K562 (cell line): ENCODE results near the gene CHD5. TPM values are rescaled to one million over a fixed set of nuclear protein-coding genes. Genes with fewer than 3 reads are reported as not detected.
A peak's percentile ranks its signal among the peaks of the same experiment; 100 is the strongest.

Experiments used
- ATAC-seq: fragments of 200-7000 bp; cut with Tn5 transposase; 3 replicates; pipeline ENCODE4 v1.9.1; 2020; ENCODE audit warnings: moderate library complexity
- BruUV-seq: library from RNA; stranded (reverse); fragments of 400-500 nt; replicated peaks from 2 replicates; lab custom pipeline; 2021; lab: Mats Ljungman, UMichigan
- CTCF ChIA-PET: fragments of 300-600 bp; formaldehyde crosslinking; extraction: SDS; loops from one replicate; lab custom pipeline; 2021; ENCODE audit warnings: low intra/inter-chr PET ratio; lab: Yijun Ruan, JAX
- POLR2A ChIA-PET: fragments of 300-600, 350-650 bp; sonication (Branson Sonifier 250); formaldehyde crosslinking; extraction: SDS; loops from one replicate; lab custom pipeline; 2021; ENCODE audit warnings: antibody characterized with exemption, inconsistent platforms; lab: Yijun Ruan, JAX
- DNase-seq, 4 experiments: peaks; one replicate each; pipeline versions ENCODE4 v3.0.0 to v3.0.0-alpha.2; 2011 to 2018; ENCODE audit warnings: low spot score in 3 of 4, mixed read lengths in 3 of 4; ENCODE audit errors: extremely low read depth in 1 of 4
- FAIRE-seq: peaks from 2 replicates; lab custom pipeline; 2011; peaks lifted over from hg19 to GRCh38; lab: Jason Lieb, UNC
- H2AFZ ChIP-seq: 2 replicates; pipeline ENCODE4 v1.6.0; 2011; ENCODE audit warnings: low read depth, low read length, control low read depth, inconsistent platforms
- H3K27ac ChIP-seq: fragments of 200-600 bp; 3 replicates; pipeline ENCODE4 v1.8.0; 2011; ENCODE audit warnings: low read depth, mild to moderate bottlenecking, control low read depth, inconsistent platforms, low read length, moderate library complexity, mixed read lengths; ENCODE audit errors: extremely low read depth
- H3K27me3 ChIP-seq, 2 experiments: fragments of 300-600 bp in 1 of 2; 2 replicates in 1 of 2; 3 replicates in 1 of 2; pipeline versions ENCODE4 v1.6.0 to v1.8.0; 2011; ENCODE audit warnings: inconsistent platforms in 2 of 2, low read length in 2 of 2, mild to moderate bottlenecking in 1 of 2, mixed read lengths in 1 of 2, moderate library complexity in 1 of 2; ENCODE audit not compliant: control insufficient read depth in 2 of 2, insufficient read depth in 2 of 2
- H3K36me3 ChIP-seq: fragments of 300-600 bp; 3 replicates; pipeline ENCODE4 v1.8.0; 2011; ENCODE audit warnings: mild to moderate bottlenecking, low read length, inconsistent platforms; ENCODE audit not compliant: control insufficient read depth, insufficient read depth
- H3K4me1 ChIP-seq, 2 experiments: fragments of 200-600 bp in 1 of 2; replicated peaks in 1 of 2; 2 replicates in 1 of 2; 3 replicates in 1 of 2; pipeline versions ENCODE4 v1.5.1 to v1.8.0; 2011; ENCODE audit warnings: inconsistent platforms in 2 of 2, low read length in 2 of 2, mild to moderate bottlenecking in 1 of 2, mixed read lengths in 1 of 2, moderate library complexity in 1 of 2; ENCODE audit not compliant: control insufficient read depth in 2 of 2, insufficient read depth in 2 of 2
- H3K4me2 ChIP-seq: 2 replicates; pipeline ENCODE4 v1.6.1; 2011; ENCODE audit warnings: low read length, control low read depth, inconsistent platforms, mixed read lengths; ENCODE audit not compliant: insufficient read depth
- H3K4me3 ChIP-seq: fragments of 200-600 bp; sonication (generic), shearing (Covaris generic); 2 replicates; pipeline ENCODE4 v1.5.1; 2016; ENCODE audit warnings: control low read depth, inconsistent platforms
- H3K79me2 ChIP-seq: fragments of 200-600 bp; 3 replicates; pipeline ENCODE4 v1.8.0; 2011; ENCODE audit warnings: low read length, inconsistent platforms; ENCODE audit not compliant: control insufficient read depth, insufficient read depth
- H3K9ac ChIP-seq, 2 experiments: 2 replicates each; pipeline versions ENCODE4 v1.6.0 to v1.6.1; 2011; ENCODE audit warnings: low read depth in 2 of 2, low read length in 2 of 2, control low read depth in 1 of 2, inconsistent platforms in 1 of 2, mild to moderate bottlenecking in 1 of 2, mixed read lengths in 1 of 2; ENCODE audit not compliant: insufficient read depth in 1 of 2
- H3K9me1 ChIP-seq: one replicate; pipeline ENCODE4 v1.6.0; 2011; ENCODE audit warnings: inconsistent platforms, mild to moderate bottlenecking, low read length, moderate library complexity; ENCODE audit not compliant: control insufficient read depth, insufficient read depth
- H3K9me3 ChIP-seq: replicated peaks from 2 replicates; pipeline ENCODE4 v1.5.1; 2011; ENCODE audit warnings: low read depth, low read length, inconsistent platforms; ENCODE audit not compliant: control insufficient read depth, insufficient read depth
- H4K20me1 ChIP-seq: replicated peaks from 2 replicates; pipeline ENCODE4 v1.6.1; 2011; ENCODE audit warnings: low read length, inconsistent platforms, mixed read lengths; ENCODE audit not compliant: control insufficient read depth, insufficient read depth
- CTCF ChIP-seq, 3 experiments: IDR thresholded peaks in 2 of 3; conservative IDR thresholded peaks in 1 of 3; 2 replicates each; pipeline ENCODE4 v1.5.1; 2011 to 2012; ENCODE audit warnings: low read length in 3 of 3, mild to moderate bottlenecking in 3 of 3, control low read depth in 2 of 3, improper control_type of control experiment in 1 of 3, inconsistent platforms in 1 of 3, low read depth in 1 of 3, mixed read lengths in 1 of 3, moderate library complexity in 1 of 3; ENCODE audit not compliant: insufficient read depth in 2 of 3
- ZNF589 ChIP-seq: fragments of 200-800 bp; sonication (Bioruptor generic); IDR thresholded peaks from 2 replicates; pipeline ENCODE4 v1.6.1; 2016; ENCODE audit warnings: low read depth, missing genetic modification characterization, missing compliant biosample characterization
- WGBS: fragments of 100-300 bp; shearing (Covaris generic); methylation state at CpG from one replicate; pipeline ENCODE4 v1.1.6; 2016; ENCODE audit warnings: low coverage, mixed read lengths; ENCODE audit not compliant: insufficient coverage; ENCODE audit errors: missing lambda C conversion rate; 5-methylcytosine and 5-hydroxymethylcytosine counted together
- in situ Hi-C: fragments of 300-500 bp; cut with MboI; formaldehyde crosslinking; loops from 4 replicates; pipeline ENCODE4 v1.15.0; 2018; ENCODE audit warnings: inconsistent platforms, mixed read lengths
- intact Hi-C: fragments of 100-400 bp; cut with micrococcal nuclease; formaldehyde crosslinking; loops from 2 replicates; pipeline ENCODE4 v1.14.2; 2022
- polyA plus RNA-seq, 8 experiments: library from polyadenylated mRNA; depleted of rRNA in 4 of 8; stranded (reverse) in 5 of 8; unstranded in 3 of 8; fragments of >200 nt; fragmentation: Nextera tagmentation in 2 of 8; fragmentation: Illumina TruSeq in 1 of 8; extraction: Ambion mirVana in 2 of 8; extraction: Trizol in 1 of 8; gene quantifications; 2 replicates each; pipeline versions ENCODE4 v1.2.1 to v1.2.3, GENCODE V29; 2011 to 2014; ENCODE audit warnings: inconsistent platforms in 1 of 8, missing spikeins in 1 of 8
- total RNA-seq, 7 experiments: library from RNA; depleted of rRNA in 6 of 7; stranded (reverse); fragments of >200 nt in 6 of 7; fragmentation: Illumina TruSeq in 2 of 7; extraction: Trizol in 2 of 7; gene quantifications; 2 replicates each; pipeline versions ENCODE4 v1.2.1 to v1.2.3, GENCODE V29; 2011 to 2021; ENCODE audit warnings: low replicate concordance in 1 of 7

CHD5 gene
- total and polyA plus RNA-seq, 9 of the 15 experiments (the other 6 are each of a cell fraction or from before 2014, with no cell fraction given), result 0.03 to 0.52 (median 0.11) TPM; not detected in 2

- Histone ChIP-seq H3K9ac (no peak overlapping the region), H3K4me1 (peaks cover 0 to 37% of the 10 kb centered on the region in 2 experiments; a peak in 2 of 5 replicates), H3K4me2 (no peak overlapping the region), H3K4me3 (no peak overlapping the region), H3K79me2 (no peaks in the 10 kb centered on the region), H3K27me3 (peaks cover 50 to 88% of the 10 kb centered on the region in 2 experiments), H4K20me1 (peaks cover 33% of the 10 kb centered on the region), H2AFZ (no peak overlapping the region), H3K9me3 (no peaks in the 10 kb centered on the region), H3K27ac (no peak overlapping the region), H3K9me1 (no peaks in the 10 kb centered on the region), H3K36me3 (no peaks in the 10 kb centered on the region)
- 3% methylated on average over 9 of the region's 9 CpGs for WGBS
- no peak for DNase-seq
- no TSS peak for BruUV-seq
- intact Hi-C loops (no loop called here), in situ Hi-C loops (no loop called here)
- TF ChIP-seq CTCF (IDR thresholded peaks at IDR 0.05 in 2 of 3, conservative IDR thresholded peaks at IDR 0.05 in 1 of 3; ENCODE audit: insufficient read depth in 2 of 3, low read depth in 1 of 3, low read length in 3 of 3) (0 out of 6 replicates have a peak, but pooled peaks of 1 of the 3 experiments have one; percentile 3), ZNF589 (CRISPR knock-in tag) (no peak)
- peak; percentile 13; the same call in 2 of the 3 replicates for ATAC-seq
- no peak for FAIRE-seq
- POLR2A ChIA-PET, result interaction anchor here (0.6 to 2.2 kb wide), 3 partner anchors 8 to 10 kb away, joined by 3 to 7 read pairs (median 4); no protein-coding TSS in a partner anchor
- CTCF ChIA-PET, result no interaction called here
Observed at GRCh38 chr1:6093611-6094010, 86.5 kb downstream of the CHD5 start.
